Measurements from ENCODE around the gene FLOT2.
"Not testable (repeated sequence)": the region's sequence is repeated elsewhere in the genome, so short reads cannot be mapped to it uniquely, and the experiment has no call there.

Gene FLOT2

GRCh38 chr17:28896884-28897768, at the start of gene FLOT2:
Gene FLOT2, minus strand, starts transcription at chr17:28897733. Its CDS starts 159 bp downstream, at chr17:28897574.
- DNase-seq, result peak; percentile 88

- DNase-seq, result no peak
Observed at GRCh38 chr17:28946239-28946638, 48.7 kb upstream of the FLOT2 start.

GRCh38 chr17:28944862-28945741, 47.6 kb upstream of the FLOT2 start:
- DNase-seq, result no peak

GRCh38 chr17:28944343-28944742, 46.8 kb upstream of the FLOT2 start:
- no peak for DNase-seq

GRCh38 chr17:28942925-28943324, 45.4 kb upstream of the FLOT2 start:
- no peak for DNase-seq

GRCh38 chr17:28941251-28941650, 43.7 kb upstream of the FLOT2 start:
- no peak for DNase-seq

GRCh38 chr17:28940675-28941074, 43.1 kb upstream of the FLOT2 start:
- DNase-seq, result no peak

- DNase-seq, result no peak
Observed at GRCh38 chr17:28940142-28940541, 42.6 kb upstream of the FLOT2 start.

- DNase-seq, result no peak
Observed at GRCh38 chr17:28938552-28938951, 41.0 kb upstream of the FLOT2 start.

GRCh38 chr17:28937044-28937729, 39.7 kb upstream of the FLOT2 start:
- no peak for DNase-seq

GRCh38 chr17:28935744-28936460, 38.4 kb upstream of the FLOT2 start:
- DNase-seq, result no peak

GRCh38 chr17:28934508-28934907, 37.0 kb upstream of the FLOT2 start:
- DNase-seq, result not testable (repeated sequence)

GRCh38 chr17:28929787-28930186, 32.3 kb upstream of the FLOT2 start:
- no peak for DNase-seq

- DNase-seq, result peak; percentile 66
Observed at GRCh38 chr17:28928061-28928460, 30.5 kb upstream of the FLOT2 start.

GRCh38 chr17:28926786-28927185, 29.3 kb upstream of the FLOT2 start:
- DNase-seq, result no peak

- DNase-seq, result no peak
Observed at GRCh38 chr17:28926366-28926765, 28.8 kb upstream of the FLOT2 start.

- DNase-seq, result peak; percentile 75
Observed at GRCh38 chr17:28925912-28926365, 28.4 kb upstream of the FLOT2 start.

- DNase-seq, result no peak
Observed at GRCh38 chr17:28920201-28920600, 22.7 kb upstream of the FLOT2 start.

- DNase-seq, result no peak
Observed at GRCh38 chr17:28918295-28918694, 20.8 kb upstream of the FLOT2 start.

- no peak for DNase-seq
Observed at GRCh38 chr17:28917465-28917864, 19.9 kb upstream of the FLOT2 start.

GRCh38 chr17:28917029-28917428, 19.5 kb upstream of the FLOT2 start:
- DNase-seq, result no peak

- DNase-seq, result peak; percentile 78
Observed at GRCh38 chr17:28916302-28916934, 18.9 kb upstream of the FLOT2 start.

Measured in activated effector memory CD4-positive, alpha-beta T cell treated with anti-CD3 and anti-CD28 coated beads, Interleukin-2, amount 50 U/mL, for 16 hours (primary cell).